Activated naive CD4-positive, alpha-beta T cell treated with anti-CD3 and anti-CD28 coated beads, Interleukin-2, amount 50 U/mL, for 16 hours (primary cell): Measurements from ENCODE around the gene SETD3.
"Not testable (repeated sequence)": the region's sequence is repeated elsewhere in the genome, so short reads cannot be mapped to it uniquely, and the experiment has no call there.

ENCODE experiments used
- DNase-seq: peaks from one replicate; pipeline ENCODE4 v3.0.0-alpha.2; 2020

SETD3 gene

DNA sequence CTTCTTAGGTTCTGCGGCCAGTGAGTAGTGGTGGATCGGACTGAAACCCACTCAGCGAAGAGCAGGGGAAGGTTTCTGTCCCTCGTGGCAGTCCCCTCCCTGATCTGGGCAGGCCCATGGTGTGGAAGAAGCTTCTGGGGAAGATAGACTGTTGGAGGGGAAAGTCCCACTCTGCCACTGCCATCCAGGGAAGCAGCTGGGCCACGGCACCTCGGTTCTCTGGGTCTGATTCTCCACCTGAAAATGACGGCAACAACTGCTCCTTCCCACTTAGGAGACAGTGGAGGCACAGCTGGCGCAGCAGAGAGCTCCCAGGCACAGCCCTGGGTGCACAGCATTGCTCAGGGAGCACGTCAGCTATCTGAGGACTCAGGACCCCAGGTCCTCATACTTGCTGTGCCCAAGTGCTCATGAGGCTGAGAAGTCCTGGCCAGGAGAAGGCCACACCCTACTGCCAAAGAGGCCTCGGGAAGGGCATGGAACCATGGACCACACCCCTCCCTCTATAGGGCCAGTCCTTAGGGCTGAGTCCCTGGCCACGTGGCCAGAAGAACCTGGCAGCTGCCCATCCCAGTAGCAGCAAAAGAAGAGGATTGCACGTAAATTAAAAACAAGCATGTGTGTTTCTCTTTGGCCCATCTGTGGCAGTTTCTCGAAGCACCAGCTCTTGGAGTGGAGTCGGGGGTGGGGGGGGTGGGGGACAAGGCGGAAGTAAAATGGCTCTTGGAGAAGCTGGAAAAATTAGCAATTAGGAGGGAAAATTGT, 123.3 kb downstream of the SETD3 start:
- DNase-seq: no peak

DNA sequence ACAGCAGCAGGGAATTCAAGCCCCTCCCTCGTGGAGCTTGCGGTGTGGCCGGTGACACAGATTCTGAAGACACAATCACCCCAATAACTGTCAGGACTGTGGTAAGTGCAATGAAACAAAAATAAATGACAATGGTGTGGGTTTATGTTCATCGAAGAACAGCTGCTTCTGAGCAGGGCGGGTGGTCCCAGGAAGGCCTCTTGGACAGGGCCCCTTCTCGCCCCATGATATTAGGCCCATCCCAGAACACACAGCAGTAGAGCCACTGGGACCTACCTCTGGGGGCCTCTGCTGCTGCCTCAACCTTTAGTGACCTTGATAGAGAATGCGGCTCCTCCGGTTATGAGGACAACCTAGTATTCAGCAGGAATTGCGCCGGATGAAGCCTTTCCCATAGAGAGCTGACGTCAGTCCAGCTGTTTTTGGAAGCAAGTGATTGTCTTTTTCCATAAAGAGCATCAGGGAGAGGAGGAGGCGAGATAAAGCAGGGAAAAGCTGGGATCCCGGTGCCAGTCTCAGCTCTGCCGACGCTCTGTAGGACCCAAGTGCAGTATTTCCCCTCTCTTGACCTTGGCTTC, 124.5 kb downstream of the SETD3 start:
- no peak for DNase-seq

DNA sequence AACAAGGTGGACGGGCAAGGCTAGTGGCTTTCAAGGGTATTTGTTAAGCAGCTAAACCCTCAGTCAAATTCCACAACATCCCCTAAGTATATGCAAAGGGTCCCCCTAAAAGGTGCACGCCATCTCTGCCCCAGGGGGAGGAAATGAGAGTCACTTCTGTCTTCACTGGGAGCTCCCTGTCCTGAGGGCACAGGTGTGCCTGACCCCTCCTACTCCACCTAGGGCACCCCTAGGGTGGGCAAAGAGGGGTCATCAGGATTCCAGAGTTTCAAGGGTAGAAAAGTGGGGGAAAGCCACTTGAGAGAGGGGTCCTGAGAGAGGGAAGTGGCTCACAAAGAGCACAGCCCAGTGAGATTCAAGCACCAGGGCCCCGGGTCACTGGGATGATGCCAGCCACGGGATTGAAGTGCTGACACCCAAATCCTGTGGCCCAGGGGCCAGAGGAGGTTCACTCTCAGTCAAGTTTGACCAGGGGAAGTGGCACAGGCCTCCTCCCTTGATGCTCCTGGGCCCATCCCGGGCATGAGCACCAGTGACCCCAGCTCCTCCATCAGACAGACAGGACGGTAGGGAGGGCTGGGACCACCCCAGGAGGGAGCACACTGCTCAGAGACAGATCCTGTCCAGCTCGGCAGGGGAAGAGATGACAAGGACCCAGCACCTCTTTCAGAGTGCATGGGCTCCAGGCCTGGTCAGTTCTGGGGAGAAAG, 126.3 kb downstream of the SETD3 start:
- DNase-seq: no peak

DNA sequence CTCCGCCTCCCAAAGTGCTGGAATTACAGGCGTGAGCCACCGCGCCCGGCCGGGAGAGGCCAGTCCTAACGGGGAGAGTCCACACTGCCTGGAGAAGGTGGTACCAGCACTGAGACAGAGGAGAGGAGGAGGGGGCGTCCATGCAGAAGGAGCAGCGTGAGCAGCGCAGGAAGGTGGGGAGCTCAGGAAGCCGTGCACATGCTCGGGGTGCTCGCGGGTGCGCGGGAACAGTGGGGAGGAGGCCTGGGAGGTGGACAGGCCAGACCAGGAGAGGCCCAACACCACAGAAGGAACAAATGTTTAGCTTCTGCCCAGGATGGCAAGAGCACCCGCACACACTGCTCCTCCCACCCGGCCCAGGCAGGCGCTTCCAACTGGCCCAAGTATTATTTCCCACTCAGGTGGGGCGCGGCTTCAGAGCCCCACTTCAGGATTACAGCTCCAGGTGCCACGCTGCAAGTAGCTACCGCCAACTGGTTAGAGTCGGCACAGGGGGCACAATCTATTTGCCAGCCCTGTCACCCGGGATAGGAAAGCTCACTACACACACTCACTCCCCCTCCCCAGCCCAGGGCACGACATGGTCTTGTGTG, 127.9 kb downstream of the SETD3 start:
- DNase-seq: no peak

DNA sequence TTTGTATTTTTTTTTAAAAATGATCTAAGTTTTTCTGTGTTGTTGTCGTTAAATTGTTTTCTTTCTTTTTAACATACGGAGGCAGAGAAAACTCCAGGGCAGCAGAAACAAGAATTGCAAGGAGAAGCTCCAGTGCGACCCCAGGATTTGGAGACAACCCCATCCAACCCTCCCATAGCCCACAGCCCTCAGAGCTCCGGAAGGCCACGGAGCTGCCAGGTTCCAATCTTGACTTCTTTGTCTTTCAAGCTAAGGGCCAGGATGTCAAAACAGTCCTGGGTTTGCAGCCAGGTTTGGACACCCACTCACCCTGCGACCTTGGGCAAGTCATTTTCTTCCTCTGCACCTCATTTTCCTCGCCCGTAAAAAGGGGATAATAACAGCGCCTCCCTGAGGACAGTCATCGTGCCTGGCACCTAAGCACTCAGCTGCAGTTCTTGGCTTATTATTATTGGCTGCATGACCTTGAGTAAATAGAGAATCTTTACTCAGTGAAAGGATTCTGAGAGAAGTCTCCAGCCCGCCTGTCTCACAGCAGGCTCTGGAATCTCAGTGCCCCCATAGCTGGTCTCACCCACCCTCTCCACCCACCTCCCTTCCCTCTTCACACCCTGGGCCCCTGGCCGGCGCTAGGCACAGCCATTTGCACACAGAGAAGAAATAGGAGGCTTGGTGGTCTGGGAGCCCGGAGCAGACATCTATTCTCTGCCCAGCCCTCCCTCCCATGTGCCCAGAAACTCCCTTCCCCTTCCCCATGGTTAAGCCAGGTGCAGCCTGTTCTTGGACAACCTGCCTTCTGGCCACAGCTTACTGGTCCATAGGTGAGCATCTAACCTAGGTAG, 129.3 kb downstream of the SETD3 start:
- no peak for DNase-seq

DNA sequence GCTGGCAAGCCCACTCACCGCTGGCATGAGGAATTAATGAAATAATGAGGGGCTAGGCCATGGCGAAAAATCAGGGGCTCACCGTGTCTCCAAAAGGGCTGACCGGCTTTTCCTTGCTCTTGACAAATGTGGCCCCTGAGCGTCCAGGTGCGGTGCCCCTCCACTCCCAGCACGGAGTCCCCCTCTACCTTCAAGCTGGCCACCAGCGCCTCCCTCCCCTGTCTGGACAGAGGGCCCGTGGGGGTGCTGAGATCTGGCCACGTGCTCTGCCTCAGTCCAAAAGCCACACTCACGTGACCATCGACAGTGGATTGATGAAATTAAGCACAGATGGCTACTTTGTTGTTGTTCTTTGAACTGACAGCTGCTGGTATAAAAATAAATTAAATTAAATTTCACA, 129.9 kb downstream of the SETD3 start:
- no peak for DNase-seq

DNA sequence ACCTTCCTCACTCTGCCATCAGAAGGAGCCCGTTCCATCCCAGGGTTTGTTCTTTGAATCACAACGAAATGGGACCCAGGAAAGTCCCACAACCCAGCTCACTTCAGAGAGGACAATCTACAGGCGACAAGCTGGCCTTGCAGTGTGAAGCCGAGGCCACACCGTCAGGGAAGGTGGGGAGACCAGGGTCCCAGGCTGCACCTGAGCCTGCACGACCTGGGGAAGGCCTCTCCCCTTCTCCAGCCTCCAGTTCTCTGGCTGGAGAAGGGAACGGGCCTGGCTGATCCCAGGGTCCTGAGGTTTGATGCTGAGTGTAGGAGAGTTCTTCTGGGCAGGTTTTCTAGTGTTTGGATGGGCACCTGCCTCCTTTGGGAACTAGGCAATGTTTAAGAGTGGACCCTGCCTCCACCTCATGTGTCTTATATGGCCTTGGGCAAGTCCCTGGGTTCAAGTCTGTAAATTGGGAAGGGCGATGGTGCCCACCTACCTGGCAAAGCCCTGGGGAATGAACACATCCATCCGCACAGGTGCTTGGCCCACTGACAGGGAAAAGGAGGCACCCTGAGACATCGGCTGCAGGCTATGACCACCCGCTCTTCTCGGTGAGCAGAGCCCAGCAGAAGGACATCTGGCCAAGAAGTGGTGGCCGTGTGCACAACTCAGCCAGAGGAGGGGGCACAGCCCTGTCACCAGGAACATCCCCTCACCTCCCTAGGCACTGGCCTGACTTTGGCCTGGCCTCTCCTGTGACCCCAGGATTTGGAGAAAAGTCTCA, 130.8 kb downstream of the SETD3 start:
- no peak for DNase-seq

DNA sequence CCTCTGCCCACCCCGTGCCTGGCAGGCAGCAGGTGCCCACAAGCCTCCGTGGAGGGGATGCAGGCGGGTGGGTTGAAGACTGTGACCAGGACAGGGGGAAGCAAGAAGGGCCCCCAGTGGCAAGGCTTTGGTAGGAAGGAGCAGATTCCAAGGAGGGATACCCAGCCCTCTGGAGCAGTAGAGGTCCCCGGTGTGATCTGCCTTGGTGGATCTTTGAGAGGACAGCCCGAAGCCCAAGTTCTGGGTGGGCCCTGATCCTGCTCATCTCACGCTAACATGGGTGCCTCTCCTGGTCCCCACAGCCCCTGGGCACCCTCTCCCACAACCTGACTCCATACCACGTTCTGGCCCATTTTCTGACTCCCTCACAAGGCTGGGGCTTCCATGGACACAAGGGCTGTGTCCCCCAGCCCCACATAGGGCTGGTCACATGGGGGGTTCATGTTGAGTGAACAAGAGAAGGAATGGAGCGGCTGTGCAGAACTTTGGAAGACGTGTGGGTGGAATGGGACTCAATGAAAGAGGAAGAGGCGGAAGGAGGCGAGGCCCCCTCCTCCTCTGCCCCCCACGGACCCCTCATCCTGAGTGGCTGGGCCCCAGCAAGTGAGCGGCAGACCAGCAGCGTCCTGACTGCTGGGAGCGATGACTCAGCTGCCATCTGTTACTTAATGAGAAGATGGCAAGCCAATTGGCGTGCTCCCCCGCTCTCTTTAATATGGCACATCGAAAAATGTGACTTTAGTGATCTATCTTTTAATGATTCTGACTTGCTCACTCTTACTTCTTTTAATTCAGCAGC, 131.6 kb downstream of the SETD3 start:
- no peak for DNase-seq

DNA sequence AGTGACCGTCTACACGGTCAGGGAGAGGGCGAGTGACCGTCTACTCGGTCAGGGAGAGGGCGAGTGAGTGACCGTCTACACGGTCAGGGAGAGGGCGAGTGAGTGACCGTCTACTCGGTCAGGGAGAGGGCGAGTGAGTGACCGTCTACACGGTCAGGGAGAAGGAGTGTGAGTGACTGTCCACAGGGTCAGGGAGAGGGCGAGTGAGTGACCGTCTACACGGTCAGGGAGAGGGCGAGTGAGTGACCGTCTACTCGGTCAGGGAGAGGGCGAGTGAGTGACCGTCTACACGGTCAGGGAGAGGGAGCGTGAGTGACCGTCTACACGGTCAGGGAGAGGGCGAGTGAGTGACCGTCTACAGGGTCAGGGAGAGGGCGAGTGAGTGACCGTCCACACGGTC, 132.4 kb downstream of the SETD3 start:
- not testable (repeated sequence) for DNase-seq
